HG02610 (cell line): Measurements from ENCODE around the gene GSG1L.

ENCODE experiments used
- ATAC-seq: cut with Tn5 transposase; IDR thresholded peaks from one replicate; pipeline ENCODE4 v1.9.1; 2021; ENCODE audit warnings: mild to moderate bottlenecking, moderate library complexity; ENCODE audit not compliant: unreplicated experiment

GSG1L gene

GRCh38 chr16:27860091-27860490 is 203.4 kb downstream of the GSG1L start:
- no peak for ATAC-seq

- no peak for ATAC-seq
These were observed 204.5 kb downstream of the GSG1L start for GRCh38 chr16:27859020-27859419.

- ATAC-seq: no peak
These were observed 209.9 kb downstream of the GSG1L start for GRCh38 chr16:27853651-27854050.

GRCh38 chr16:27853101-27853500 is 210.4 kb downstream of the GSG1L start:
- no peak for ATAC-seq

- no peak for ATAC-seq
These were observed 210.8 kb downstream of the GSG1L start for GRCh38 chr16:27852681-27853080.

- no peak for ATAC-seq
These were observed 211.4 kb downstream of the GSG1L start for GRCh38 chr16:27852116-27852515.

- no peak for ATAC-seq
These were observed 211.9 kb downstream of the GSG1L start for GRCh38 chr16:27851586-27851985.

GRCh38 chr16:27849621-27850020 is 213.9 kb downstream of the GSG1L start:
- no peak for ATAC-seq

- no peak for ATAC-seq
These were observed 216.4 kb downstream of the GSG1L start for GRCh38 chr16:27847030-27847550.

- ATAC-seq: no peak
These were observed 218.7 kb downstream of the GSG1L start for GRCh38 chr16:27844826-27845225.

GRCh38 chr16:27843800-27844199 is 219.7 kb downstream of the GSG1L start:
- ATAC-seq: no peak

GRCh38 chr16:27841911-27842310 is 221.6 kb downstream of the GSG1L start:
- ATAC-seq: no peak

GRCh38 chr16:27841061-27841801 is 222.3 kb downstream of the GSG1L start:
- ATAC-seq: no peak

- no peak for ATAC-seq
These were observed 223.0 kb downstream of the GSG1L start for GRCh38 chr16:27840311-27841060.

- no peak for ATAC-seq
These were observed 224.1 kb downstream of the GSG1L start for GRCh38 chr16:27839419-27839818.

GRCh38 chr16:27838536-27839175 is 224.9 kb downstream of the GSG1L start:
- ATAC-seq: no peak

- no peak for ATAC-seq
These were observed 233.5 kb downstream of the GSG1L start for GRCh38 chr16:27829975-27830374.

- no peak for ATAC-seq
These were observed 234.8 kb downstream of the GSG1L start for GRCh38 chr16:27828671-27829070.

- no peak for ATAC-seq
These were observed 235.7 kb downstream of the GSG1L start for GRCh38 chr16:27827765-27828164.

GRCh38 chr16:27826893-27827289 is 236.6 kb downstream of the GSG1L start:
- ATAC-seq: no peak

- ATAC-seq: no peak
These were observed 237.2 kb downstream of the GSG1L start for GRCh38 chr16:27826081-27826892.
